Activated CD4-positive, CD25-positive, alpha-beta regulatory T cell treated with anti-CD3 and anti-CD28 coated beads, Interleukin-2, amount 50 U/mL, for 24 hours (primary cell): ENCODE results near the gene KCNJ6.
"Not testable (repeated sequence)": the region's sequence is repeated elsewhere in the genome, so short reads cannot be mapped to it uniquely, and the experiment has no call there.

Source experiments
- ATAC-seq, 2 donors: fragments of 150-1000 bp; cut with Tn5 transposase; one replicate each; pipeline ENCODE4 v1.10.0; 2021; ENCODE audit warnings: mild to moderate bottlenecking in 1 of 2, moderate library complexity in 1 of 2

The KCNJ6 gene

DNA sequence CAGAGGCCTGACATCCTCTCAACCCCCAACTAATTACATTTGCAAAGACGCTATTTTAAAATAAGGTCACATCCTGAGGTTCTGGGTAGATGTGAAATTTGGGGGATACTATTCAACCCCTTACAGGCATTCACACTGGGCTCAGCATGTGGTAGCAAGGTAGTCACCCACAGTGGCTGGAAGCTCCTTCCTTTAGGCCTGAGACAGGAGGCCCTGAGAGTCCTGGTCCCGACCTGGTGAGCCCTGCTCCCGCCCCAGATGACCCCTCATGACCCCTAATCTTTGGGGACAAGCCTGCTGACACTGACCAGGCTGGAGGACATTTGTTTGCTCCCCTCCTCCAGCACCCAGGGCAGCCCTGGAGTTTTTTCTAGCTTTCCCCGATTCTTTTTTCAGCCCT lies 323.8 kb downstream of the KCNJ6 start:
- no peak for ATAC-seq

- ATAC-seq: not testable (repeated sequence)
These were observed 324.3 kb downstream of the KCNJ6 start for GRCh38 chr21:37591994-37592393.

GRCh38 chr21:37590836-37591235 lies 325.4 kb downstream of the KCNJ6 start:
- not testable (repeated sequence) for ATAC-seq

GRCh38 chr21:37588644-37589043 lies 327.6 kb downstream of the KCNJ6 start:
- not testable (repeated sequence) for ATAC-seq

GRCh38 chr21:37587635-37588177 lies 328.6 kb downstream of the KCNJ6 start:
- no peak for ATAC-seq

- ATAC-seq: no peak
These were observed 329.1 kb downstream of the KCNJ6 start for GRCh38 chr21:37587203-37587602.

GRCh38 chr21:37582590-37582989 lies 333.7 kb downstream of the KCNJ6 start:
- no peak for ATAC-seq

GRCh38 chr21:37580666-37581065 lies 335.6 kb downstream of the KCNJ6 start:
- ATAC-seq: no peak

GRCh38 chr21:37579356-37579755 lies 336.9 kb downstream of the KCNJ6 start:
- ATAC-seq: no peak

- ATAC-seq: no peak
These were observed 337.7 kb downstream of the KCNJ6 start for GRCh38 chr21:37578471-37579126.

- ATAC-seq: not testable (repeated sequence)
These were observed 339.3 kb downstream of the KCNJ6 start for GRCh38 chr21:37576929-37577328.

- no peak for ATAC-seq
These were observed 340.7 kb downstream of the KCNJ6 start for GRCh38 chr21:37575580-37575979.

GRCh38 chr21:37574751-37575150 lies 341.5 kb downstream of the KCNJ6 start:
- ATAC-seq: no peak

GRCh38 chr21:37574316-37574715 lies 341.9 kb downstream of the KCNJ6 start:
- no peak for ATAC-seq

- no peak for ATAC-seq
These were observed 344.8 kb downstream of the KCNJ6 start for GRCh38 chr21:37571442-37571841.

DNA sequence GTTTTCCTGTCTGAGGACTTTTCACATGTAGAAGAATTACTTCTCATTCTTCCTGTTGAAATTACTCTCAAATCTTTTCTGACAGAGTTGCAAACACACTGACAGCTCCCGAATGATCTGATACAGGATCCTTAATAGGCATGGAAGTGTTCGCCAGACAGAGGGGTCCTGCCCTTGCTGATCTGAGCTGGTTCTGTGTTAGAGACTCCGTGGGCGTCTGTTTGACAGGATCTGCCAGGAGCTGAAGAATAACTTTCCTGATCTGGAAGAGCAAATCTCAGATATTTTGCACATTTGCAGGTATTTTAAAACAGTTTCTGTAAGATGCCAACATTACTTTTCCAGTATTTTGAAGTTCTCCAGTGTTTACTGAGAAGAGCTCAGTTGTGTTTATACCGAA lies 347.3 kb downstream of the KCNJ6 start:
- ATAC-seq: no peak

DNA sequence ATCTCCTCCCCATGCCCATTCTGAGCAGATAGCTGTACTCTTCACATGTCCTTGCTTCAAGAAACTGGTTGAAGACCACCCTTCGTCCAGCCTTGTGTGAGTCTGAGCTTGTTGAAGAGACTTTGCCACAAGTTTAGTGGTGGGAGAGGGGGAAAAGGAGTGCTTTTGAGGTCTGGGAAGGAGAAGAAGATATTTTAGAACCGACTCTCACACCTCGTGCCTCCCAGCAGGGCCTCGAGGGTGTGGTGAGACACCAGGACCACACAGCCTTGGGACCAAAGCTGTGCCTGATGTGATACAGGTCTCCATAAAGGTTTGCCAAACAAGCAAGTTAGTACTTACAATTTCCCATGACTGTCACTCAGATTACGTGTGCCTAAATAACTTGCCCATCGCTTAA lies 347.8 kb downstream of the KCNJ6 start:
- no peak for ATAC-seq

- ATAC-seq: no peak
These were observed 349.3 kb downstream of the KCNJ6 start for GRCh38 chr21:37566790-37567615.

DNA sequence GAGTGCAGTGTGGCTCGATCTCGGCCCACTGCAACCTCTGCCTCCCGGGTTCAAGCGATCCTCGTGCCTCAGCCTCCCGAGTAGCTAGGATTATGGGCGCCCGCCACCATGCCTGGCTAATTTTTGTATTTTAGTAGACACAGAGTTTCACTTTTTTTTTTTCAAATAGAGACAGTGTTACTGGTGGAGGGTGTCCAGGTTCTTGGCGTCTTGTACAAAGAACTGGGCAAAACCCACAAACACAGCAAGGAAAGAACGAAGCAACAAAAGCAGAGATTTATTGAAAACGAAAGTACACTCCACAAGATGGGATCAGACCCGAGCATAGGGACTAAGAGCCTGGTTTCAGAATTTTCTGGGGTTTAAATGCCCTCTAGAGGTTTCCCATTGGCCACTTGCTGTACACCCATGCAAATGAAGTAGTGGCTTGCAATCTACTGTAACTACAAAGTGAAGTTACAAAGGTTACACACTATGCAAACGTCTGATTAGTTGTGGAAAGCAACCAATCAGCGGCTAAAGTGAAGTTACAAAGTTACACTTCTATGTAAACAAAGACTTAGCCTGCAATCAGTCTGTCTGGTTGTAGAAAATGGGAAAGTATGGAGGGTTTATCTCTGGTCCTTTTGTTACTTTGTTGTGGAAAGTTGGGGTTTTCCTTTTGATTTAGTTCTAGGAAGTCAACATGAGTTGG lies 350.6 kb downstream of the KCNJ6 start:
- ATAC-seq: no peak

- ATAC-seq: no peak
These were observed 351.2 kb downstream of the KCNJ6 start for GRCh38 chr21:37564924-37565529.

DNA sequence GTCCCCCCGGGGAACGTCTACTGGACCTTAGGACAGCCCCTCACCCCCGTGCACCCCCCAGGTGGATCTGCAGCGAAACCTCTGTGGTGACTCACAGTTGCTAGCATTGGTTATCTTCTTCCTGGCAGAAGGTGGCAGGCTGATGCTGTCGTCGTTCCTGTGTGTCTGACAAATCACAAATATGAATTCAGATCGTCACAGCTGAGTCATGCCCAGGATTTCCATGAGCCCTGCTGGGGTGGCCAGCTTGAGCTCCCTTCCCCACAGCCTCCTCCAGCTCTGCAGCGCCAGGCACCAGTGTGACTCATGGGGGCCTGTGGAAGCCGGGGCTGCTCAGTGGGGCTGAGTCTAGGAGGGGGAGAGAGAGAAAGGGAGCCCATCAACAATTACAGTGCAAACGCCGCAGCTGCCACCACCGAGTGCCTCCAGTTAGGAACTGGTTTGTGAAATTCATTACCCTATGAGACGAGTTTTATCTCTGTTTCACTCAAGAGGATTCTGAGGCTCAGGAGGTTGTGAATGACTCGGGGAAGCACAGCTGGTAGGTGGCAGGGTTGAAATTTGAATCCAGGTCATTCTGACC lies 351.8 kb downstream of the KCNJ6 start:
- peak; percentile 86 to 87 for ATAC-seq

DNA sequence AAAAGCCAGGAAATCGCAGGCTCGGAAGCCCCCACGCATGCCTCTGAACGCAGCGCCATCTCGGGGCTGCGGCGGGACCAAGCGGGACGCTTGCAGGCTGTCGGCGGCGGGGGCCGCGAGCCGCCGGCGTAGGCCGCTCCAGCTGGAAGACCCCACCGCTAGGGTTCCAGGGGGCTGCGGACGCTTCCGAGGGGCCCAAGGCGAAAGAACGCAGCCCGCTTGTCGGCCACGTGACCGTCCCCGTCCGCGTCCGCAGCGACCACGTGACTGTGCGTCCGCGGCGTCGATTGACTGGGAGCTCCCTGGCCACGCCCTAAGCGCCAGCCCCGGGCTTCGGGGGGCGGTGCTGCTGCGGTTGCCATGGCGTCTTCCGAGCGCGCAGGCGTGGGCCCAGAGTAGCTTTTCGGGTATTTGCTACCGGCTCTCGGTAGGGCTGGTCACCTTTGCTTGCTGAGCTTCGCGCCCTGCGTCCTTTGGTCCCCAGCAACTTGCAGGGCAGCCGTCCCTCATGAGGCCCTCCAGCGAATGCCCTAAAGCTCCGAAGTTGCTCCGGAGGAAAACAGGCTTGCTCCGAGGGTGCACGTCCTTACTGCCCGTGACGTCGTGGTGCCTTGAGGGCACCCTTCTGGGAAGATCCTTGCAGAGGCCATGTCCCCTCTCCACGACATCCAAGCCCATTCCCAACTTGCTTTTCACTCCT lies 352.5 kb downstream of the KCNJ6 start:
- ATAC-seq: peak; percentile 79 to 81
